Gastrocnemius medialis (tissue), 4 donors: ENCODE results near the gene PSMD7.

Experiments
- CTCF ChIP-seq, 5 experiments: fragments of 450-650 bp in 3 of 5; fragments of 200-600 bp in 2 of 5; sonication (generic) in 2 of 5; IDR thresholded peaks in 4 of 5; conservative IDR thresholded peaks in 1 of 5; 1 replicate in 4 of 5; 2 replicates in 1 of 5; pipeline ENCODE4 v1.5.1; 2016 to 2019; ENCODE audit warnings: antibody characterized with exemption in 5 of 5, mild to moderate bottlenecking in 3 of 5, moderate library complexity in 3 of 5
- POLR2A ChIP-seq, 2 donors: fragments of 450-650 bp; IDR thresholded peaks; one replicate each; pipeline ENCODE4 v1.6.1; 2017; ENCODE audit warnings: antibody characterized with exemption in 2 of 2, mild to moderate bottlenecking in 2 of 2, moderate library complexity in 2 of 2

- no peak for TF ChIP-seq CTCF (IDR thresholded peaks at IDR 0.05 in 4 of 5, conservative IDR thresholded peaks at IDR 0.05 in 1 of 5)
- no peak for TF ChIP-seq POLR2A (IDR thresholded peaks at IDR 0.05)
Measured at GRCh38 chr16:74304835-74305176, 8.2 kb downstream of the PSMD7 start.
